K562 (cell line): ENCODE results near the gene EPSTI1.

Experiments used
- BMI1 ChIP-seq: fragments of 150-350 bp; IDR thresholded peaks from 2 replicates; pipeline ENCODE4 v1.6.1; 2014; ENCODE audit warnings: low read length
- CTCF ChIP-seq, 3 experiments: IDR thresholded peaks in 2 of 3; conservative IDR thresholded peaks in 1 of 3; 2 replicates each; pipeline ENCODE4 v1.5.1; 2011 to 2012; ENCODE audit warnings: low read length in 3 of 3, mild to moderate bottlenecking in 3 of 3, control low read depth in 2 of 3, improper control_type of control experiment in 1 of 3, inconsistent platforms in 1 of 3, low read depth in 1 of 3, mixed read lengths in 1 of 3, moderate library complexity in 1 of 3; ENCODE audit not compliant: insufficient read depth in 2 of 3
- HDGF ChIP-seq: fragments of 450-650 bp; IDR thresholded peaks from 2 replicates; pipeline ENCODE4 v1.6.1; 2016

- no peak for TF ChIP-seq CTCF (IDR thresholded peaks at IDR 0.05 in 2 of 3, conservative IDR thresholded peaks at IDR 0.05 in 1 of 3; ENCODE audit: insufficient read depth in 2 of 3, low read depth in 1 of 3, low read length in 3 of 3)
- no peak for TF ChIP-seq HDGF
- no peak for TF ChIP-seq BMI1
These were observed 124.8 kb downstream of the EPSTI1 start for GRCh38 chr13:42867232-42867631.
